Measurements from ENCODE around the gene PAAF1. TPM values are rescaled to one million over a fixed set of nuclear protein-coding genes. Genes with fewer than 3 reads are reported as not detected.

PAAF1 gene
- total RNA-seq: 10.9 and 16.5 TPM in 2 replicates

GRCh38 chr11:73876424-73877310 is at the start of gene PAAF1, which contains the start of gene COA4:
Gene PAAF1 (plus strand): TSS chr11:73876999. CDS start chr11:73877022, 23 bp downstream.
Gene COA4 (minus strand): TSS chr11:73876846. CDS start chr11:73873378, 3,468 bp downstream.

GRCh38 chr11:73950869-73951710 is 74.3 kb downstream of the PAAF1 start, which contains the start of gene DNAJB13:
Gene DNAJB13 (plus strand): TSS chr11:73951026. CDS start chr11:73951070, 44 bp downstream.

Other genes starting within 250 kb of the PAAF1 start
- not detected in 2 replicates for gene PLEKHB1, start 230.4 kb upstream of the PAAF1 start, total RNA-seq
- gene RAB6A, start 115.9 kb upstream of the PAAF1 start, total RNA-seq: 133 and 235 TPM in 2 replicates
- gene MRPL48, start 89.1 kb upstream of the PAAF1 start, total RNA-seq: 60.4 and 64.1 TPM in 2 replicates
- gene COA4, start 153 bp upstream of the PAAF1 start, total RNA-seq: 107 and 124 TPM in 2 replicates
- 0.14 and 0.28 TPM in 2 replicates for gene DNAJB13, start 74.0 kb downstream of the PAAF1 start, total RNA-seq
- 36.2 and 39.6 TPM in 2 replicates for gene UCP2, start 105.8 kb downstream of the PAAF1 start, total RNA-seq
- gene UCP3, start 132.1 kb downstream of the PAAF1 start, total RNA-seq: not detected in 2 replicates